Ovary (tissue), 3 donors: ENCODE results near the gene SLC35B4.

ENCODE experiments used
- EP300 ChIP-seq: sonication (generic); formaldehyde crosslinking; IDR thresholded peaks from one replicate; pipeline ENCODE4 v1.6.1; 2017; ENCODE audit warnings: antibody characterized with exemption
- POLR2A ChIP-seq: fragments of 450-650 bp; IDR thresholded peaks from one replicate; pipeline ENCODE4 v1.6.1; 2017; ENCODE audit warnings: antibody characterized with exemption, mild to moderate bottlenecking, moderate library complexity
- TF ChIP-seq, protein P1 (sequence below), 3 donors: fragments of 450-650 bp in 2 of 3; fragments of 200-600 bp in 1 of 3; IDR thresholded peaks; one replicate each; pipeline versions ENCODE4 v1.5.1 to v1.8.0; 2016 to 2022; ENCODE audit warnings: antibody characterized with exemption in 3 of 3, mild to moderate bottlenecking in 1 of 3
- donor health status: DM: no; HTN: no; CAD: no.

DNA sequence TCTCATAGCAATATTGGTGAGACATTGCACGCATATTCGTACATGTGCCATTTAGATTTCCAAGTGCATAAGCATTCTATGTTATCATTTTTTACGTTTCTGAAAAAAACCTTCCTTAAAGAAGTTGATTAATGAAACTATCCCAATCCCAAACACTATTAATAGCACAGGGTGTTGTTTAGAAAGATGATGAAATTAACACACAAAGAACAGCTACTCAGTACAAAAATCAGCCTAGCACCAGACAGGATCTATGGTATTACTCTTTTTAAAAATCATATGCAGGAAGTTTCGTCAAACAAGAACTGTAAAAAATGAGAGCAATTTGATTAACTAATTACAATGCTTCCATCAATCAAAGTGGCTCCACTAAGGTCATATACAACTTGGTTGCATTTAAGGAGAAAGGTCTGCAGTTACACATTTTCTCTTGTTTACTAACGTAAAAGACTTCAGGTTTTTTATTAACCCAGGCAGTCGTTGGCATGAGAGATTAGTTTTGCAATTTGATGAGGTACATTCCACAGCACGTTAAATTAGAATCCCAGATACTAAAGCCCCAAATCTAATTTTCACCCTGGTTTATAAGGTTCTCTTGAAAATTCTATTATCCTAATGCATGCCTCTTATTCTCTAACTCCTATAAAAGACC, 38.1 kb downstream of the SLC35B4 start:
- TF ChIP-seq, protein P1, sequence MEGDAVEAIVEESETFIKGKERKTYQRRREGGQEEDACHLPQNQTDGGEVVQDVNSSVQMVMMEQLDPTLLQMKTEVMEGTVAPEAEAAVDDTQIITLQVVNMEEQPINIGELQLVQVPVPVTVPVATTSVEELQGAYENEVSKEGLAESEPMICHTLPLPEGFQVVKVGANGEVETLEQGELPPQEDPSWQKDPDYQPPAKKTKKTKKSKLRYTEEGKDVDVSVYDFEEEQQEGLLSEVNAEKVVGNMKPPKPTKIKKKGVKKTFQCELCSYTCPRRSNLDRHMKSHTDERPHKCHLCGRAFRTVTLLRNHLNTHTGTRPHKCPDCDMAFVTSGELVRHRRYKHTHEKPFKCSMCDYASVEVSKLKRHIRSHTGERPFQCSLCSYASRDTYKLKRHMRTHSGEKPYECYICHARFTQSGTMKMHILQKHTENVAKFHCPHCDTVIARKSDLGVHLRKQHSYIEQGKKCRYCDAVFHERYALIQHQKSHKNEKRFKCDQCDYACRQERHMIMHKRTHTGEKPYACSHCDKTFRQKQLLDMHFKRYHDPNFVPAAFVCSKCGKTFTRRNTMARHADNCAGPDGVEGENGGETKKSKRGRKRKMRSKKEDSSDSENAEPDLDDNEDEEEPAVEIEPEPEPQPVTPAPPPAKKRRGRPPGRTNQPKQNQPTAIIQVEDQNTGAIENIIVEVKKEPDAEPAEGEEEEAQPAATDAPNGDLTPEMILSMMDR (IDR thresholded peaks at IDR 0.05) = no peak
- no peak for TF ChIP-seq POLR2A
- no peak for TF ChIP-seq EP300
